ENCODE data around the gene PLXND1. TPM values are rescaled to one million over a fixed set of nuclear protein-coding genes. Genes with fewer than 3 reads are reported as not detected.

PLXND1 gene
- total RNA-seq, 1 donor from 2014 or later, result 233 TPM

DNA sequence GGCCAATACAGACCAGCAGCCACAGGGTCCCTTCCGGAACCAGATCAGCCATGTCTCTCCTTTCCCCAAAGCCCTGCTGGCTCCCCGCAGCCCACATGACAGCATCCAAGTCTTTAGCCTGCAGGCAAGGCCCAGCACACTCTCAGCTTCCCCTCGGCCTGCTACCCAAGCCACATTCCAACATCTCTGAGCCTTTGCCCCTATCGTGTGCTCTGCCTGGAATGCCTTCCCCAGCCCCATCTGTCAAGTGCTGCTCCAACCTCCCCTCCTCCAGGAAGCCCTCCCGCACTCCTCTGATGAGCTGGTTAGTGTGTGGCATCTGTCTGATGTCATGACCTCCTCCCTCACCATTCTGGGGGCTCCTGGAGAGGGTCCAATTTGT lies 8.5 kb downstream of the PLXND1 start:
- DNase-seq (no peak), ATAC-seq (no peak)
- H3K4me3 ChIP-seq, result peak overlapping the region; percentile 34
- H3K27ac ChIP-seq, result peak overlapping the region; percentile 89
- peaks cover 100% of the 10 kb centered on the region for H3K4me1 ChIP-seq
- no peaks in the 10 kb centered on the region for H3K27me3 ChIP-seq (ENCODE audit: low read depth)
- TF ChIP-seq, protein P1, sequence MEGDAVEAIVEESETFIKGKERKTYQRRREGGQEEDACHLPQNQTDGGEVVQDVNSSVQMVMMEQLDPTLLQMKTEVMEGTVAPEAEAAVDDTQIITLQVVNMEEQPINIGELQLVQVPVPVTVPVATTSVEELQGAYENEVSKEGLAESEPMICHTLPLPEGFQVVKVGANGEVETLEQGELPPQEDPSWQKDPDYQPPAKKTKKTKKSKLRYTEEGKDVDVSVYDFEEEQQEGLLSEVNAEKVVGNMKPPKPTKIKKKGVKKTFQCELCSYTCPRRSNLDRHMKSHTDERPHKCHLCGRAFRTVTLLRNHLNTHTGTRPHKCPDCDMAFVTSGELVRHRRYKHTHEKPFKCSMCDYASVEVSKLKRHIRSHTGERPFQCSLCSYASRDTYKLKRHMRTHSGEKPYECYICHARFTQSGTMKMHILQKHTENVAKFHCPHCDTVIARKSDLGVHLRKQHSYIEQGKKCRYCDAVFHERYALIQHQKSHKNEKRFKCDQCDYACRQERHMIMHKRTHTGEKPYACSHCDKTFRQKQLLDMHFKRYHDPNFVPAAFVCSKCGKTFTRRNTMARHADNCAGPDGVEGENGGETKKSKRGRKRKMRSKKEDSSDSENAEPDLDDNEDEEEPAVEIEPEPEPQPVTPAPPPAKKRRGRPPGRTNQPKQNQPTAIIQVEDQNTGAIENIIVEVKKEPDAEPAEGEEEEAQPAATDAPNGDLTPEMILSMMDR (IDR thresholded peaks at IDR 0.05), result no peak
- intact Hi-C loops (cut with DNase I), result no loop called here
- H3K9me3 ChIP-seq, result no peaks in the 10 kb centered on the region
- no peaks in the 10 kb centered on the region for H3K36me3 ChIP-seq

- intact Hi-C loops (cut with DNase I), result no loop called here
- Histone ChIP-seq H3K27ac (peak overlapping the region; percentile 89), H3K27me3 (ENCODE audit: low read depth) (no peaks in the 10 kb centered on the region), H3K9me3 (no peaks in the 10 kb centered on the region), H3K36me3 (no peaks in the 10 kb centered on the region), H3K4me3 (peak overlapping the region; percentile 34), H3K4me1 (peaks cover 99% of the 10 kb centered on the region)
- TF ChIP-seq, protein P1 (IDR thresholded peaks at IDR 0.05), result no peak
- DNase-seq, result no peak
- ATAC-seq, result peak; percentile 1 to 17
Measured at GRCh38 chr3:129597087-129597999, 9.1 kb downstream of the PLXND1 start.

- TF ChIP-seq, protein P1 (IDR thresholded peaks at IDR 0.05), result peak; percentile 7
- intact Hi-C loops (cut with DNase I), result no loop called here
- Histone ChIP-seq H3K9me3 (no peaks in the 10 kb centered on the region), H3K27ac (peak overlapping the region; percentile 89), H3K36me3 (no peaks in the 10 kb centered on the region), H3K4me1 (peaks cover 99% of the 10 kb centered on the region), H3K27me3 (ENCODE audit: low read depth) (no peaks in the 10 kb centered on the region), H3K4me3 (peak overlapping the region; percentile 34)
- ATAC-seq (peak; percentile 54 to 61), DNase-seq (peak; percentile 79)
Measured at GRCh38 chr3:129596194-129597086, 10.0 kb downstream of the PLXND1 start.

- no peak for ATAC-seq
- Histone ChIP-seq H3K4me1 (peaks cover 99% of the 10 kb centered on the region), H3K27me3 (ENCODE audit: low read depth) (no peaks in the 10 kb centered on the region), H3K36me3 (no peaks in the 10 kb centered on the region), H3K4me3 (peak overlapping the region; percentile 34), H3K27ac (peak overlapping the region; percentile 89), H3K9me3 (no peaks in the 10 kb centered on the region)
- intact Hi-C loops (cut with DNase I), result no loop called here
- TF ChIP-seq, protein P1 (IDR thresholded peaks at IDR 0.05), result no peak
- DNase-seq, result no peak
Measured at GRCh38 chr3:129595544-129596193, 10.8 kb downstream of the PLXND1 start.

DNA sequence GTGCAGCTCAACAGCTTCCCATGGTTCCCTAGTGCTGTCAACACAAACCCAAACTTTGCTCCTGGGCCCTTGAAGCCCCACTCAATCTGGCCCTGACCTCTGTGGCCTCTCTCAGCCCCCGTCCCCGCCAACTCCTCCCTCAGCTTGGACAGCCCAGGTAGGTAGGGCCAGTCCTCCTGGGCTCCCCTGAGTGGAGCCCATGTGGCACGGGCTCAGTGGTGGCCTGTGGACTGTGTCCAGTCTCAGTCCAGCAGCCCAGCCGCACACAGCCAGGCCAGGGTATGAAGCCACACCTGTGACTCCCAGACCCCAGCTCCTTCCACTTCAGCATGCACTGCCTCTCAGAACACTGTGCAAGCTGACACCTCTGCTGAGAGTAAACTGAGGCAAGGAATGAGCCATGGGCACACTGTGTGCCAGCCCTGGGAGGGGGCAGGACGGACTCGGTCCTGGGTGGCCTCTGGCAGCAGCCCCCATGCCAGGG lies 11.5 kb downstream of the PLXND1 start:
- TF ChIP-seq, protein P1 (IDR thresholded peaks at IDR 0.05), result no peak
- DNase-seq (no peak), ATAC-seq (no peak)
- Histone ChIP-seq H3K9me3 (no peaks in the 10 kb centered on the region), H3K36me3 (no peaks in the 10 kb centered on the region), H3K27me3 (ENCODE audit: low read depth) (no peaks in the 10 kb centered on the region), H3K4me3 (no peak overlapping the region), H3K27ac (peak overlapping the region; percentile 89), H3K4me1 (peaks cover 99% of the 10 kb centered on the region)
- intact Hi-C loops (cut with DNase I), result no loop called here

Data from lower lobe of right lung (tissue), 2 donors.